GM23338 (cell line): ENCODE measurements around the gene CDC14A. TPM values are rescaled to one million over a fixed set of nuclear protein-coding genes. Genes with fewer than 3 reads are reported as not detected.

Experiments
- ATAC-seq: fragments of 200-7000 bp; cut with Tn5 transposase; 3 replicates; pipeline ENCODE4 v1.9.1; 2020
- DNase-seq: peaks from one replicate; pipeline ENCODE4 v3.0.0-alpha.2; 2015; ENCODE audit warnings: low spot score
- H2AFZ ChIP-seq: fragments of 200-600 bp; sonication (generic); 2 replicates; pipeline ENCODE4 v1.8.0; 2016; ENCODE audit warnings: antibody characterized with exemption, mild to moderate bottlenecking, moderate library complexity
- H3F3A ChIP-seq: fragments of 200-600 bp; sonication (generic); replicated peaks from 2 replicates; pipeline ENCODE4 v1.8.0; 2017; ENCODE audit warnings: antibody characterized with exemption, mixed run types, low read depth
- H3K27ac ChIP-seq: fragments of 200-600 bp; sonication (generic); 2 replicates; pipeline ENCODE4 v1.6.1; 2016; ENCODE audit warnings: low read depth
- H3K27me3 ChIP-seq: fragments of 200-600 bp; sonication (generic); 2 replicates; pipeline ENCODE4 v1.8.0; 2016; ENCODE audit warnings: mild to moderate bottlenecking, mixed run types, moderate library complexity; ENCODE audit not compliant: insufficient read depth
- H3K36me3 ChIP-seq: fragments of 200-600 bp; sonication (generic); 2 replicates; pipeline ENCODE4 v1.8.0; 2016; ENCODE audit warnings: mild to moderate bottlenecking; ENCODE audit not compliant: insufficient read depth
- H3K4me1 ChIP-seq: fragments of 200-600 bp; sonication (generic); 2 replicates; pipeline ENCODE4 v1.8.0; 2016; ENCODE audit warnings: mild to moderate bottlenecking, moderate library complexity; ENCODE audit not compliant: insufficient read depth
- H3K4me2 ChIP-seq: fragments of 200-600 bp; sonication (generic); 2 replicates; pipeline ENCODE4 v1.7.1; 2017; ENCODE audit warnings: mixed run types
- H3K4me3 ChIP-seq: fragments of 200-600 bp; sonication (generic); 2 replicates; pipeline ENCODE4 v1.6.1; 2016; ENCODE audit warnings: mixed run types
- H3K79me2 ChIP-seq: fragments of 200-600 bp; sonication (generic); replicated peaks from 2 replicates; pipeline ENCODE4 v1.8.0; 2017; ENCODE audit warnings: mild to moderate bottlenecking; ENCODE audit not compliant: insufficient read depth
- H3K9me2 ChIP-seq: fragments of 200-600 bp; sonication (generic); 2 replicates; pipeline ENCODE4 v1.8.0; 2017; ENCODE audit not compliant: insufficient read depth
- H4K20me1 ChIP-seq: fragments of 200-600 bp; sonication (generic); replicated peaks from 2 replicates; pipeline ENCODE4 v1.8.0; 2017; ENCODE audit warnings: mild to moderate bottlenecking; ENCODE audit not compliant: insufficient read depth
- H3K27ac Mint-ChIP-seq: 2 replicates; pipeline ENCODE4 v1.8.0; 2020; ENCODE audit warnings: inconsistent platforms, mild to moderate bottlenecking, moderate library complexity, mixed read lengths
- H3K27me3 Mint-ChIP-seq: 3 replicates; pipeline ENCODE4 v1.8.0; 2022; ENCODE audit warnings: low read depth, mild to moderate bottlenecking, moderate library complexity, mixed read lengths, inconsistent platforms; ENCODE audit not compliant: insufficient read depth, poor library complexity
- H3K36me3 Mint-ChIP-seq: 3 replicates; pipeline ENCODE4 v1.8.0; 2021; ENCODE audit warnings: low read depth, mild to moderate bottlenecking, inconsistent platforms, moderate library complexity, mixed read lengths
- H3K4me1 Mint-ChIP-seq: 3 replicates; pipeline ENCODE4 v1.8.0; 2020; ENCODE audit warnings: mild to moderate bottlenecking, inconsistent platforms, mixed read lengths
- H3K4me3 Mint-ChIP-seq: 3 replicates; pipeline ENCODE4 v1.8.0; 2021; ENCODE audit warnings: moderate library complexity, mild to moderate bottlenecking, inconsistent platforms, mixed read lengths
- H3K9me3 Mint-ChIP-seq: 3 replicates; pipeline ENCODE4 v1.8.0; 2020; ENCODE audit warnings: moderate library complexity, mild to moderate bottlenecking, inconsistent platforms, mixed read lengths
- CREB1 ChIP-seq: fragments of 250-450 bp; sonication (Bioruptor Pico); IDR thresholded peaks from 2 replicates; pipeline ENCODE4 v1.5.0; 2020; ENCODE audit warnings: low read depth, mild to moderate bottlenecking, moderate library complexity
- CTCF ChIP-seq, 2 experiments: fragments of 200-600 bp in 1 of 2; sonication (generic) in 1 of 2; conservative IDR thresholded peaks; 2 replicates each; pipeline versions ENCODE4 v1.5.1 to v1.6.1; 2016 to 2017; ENCODE audit warnings: antibody characterized with exemption in 2 of 2, low read depth in 2 of 2, mild to moderate bottlenecking in 2 of 2, moderate library complexity in 1 of 2
- EZH2 ChIP-seq: fragments of 200-600 bp; sonication (generic); IDR thresholded peaks from one replicate; pipeline ENCODE4 v1.8.0; 2017; ENCODE audit warnings: antibody characterized with exemption, mild to moderate bottlenecking, low read depth; ENCODE audit not compliant: unreplicated experiment
- EZH2phosphoT487 ChIP-seq: fragments of 200-600 bp; sonication (generic); IDR thresholded peaks from one replicate; pipeline ENCODE4 v1.8.1; 2018; ENCODE audit warnings: antibody characterized with exemption; ENCODE audit not compliant: unreplicated experiment
- JUNB ChIP-seq: IDR thresholded peaks from one replicate; pipeline ENCODE4 v1.6.1; 2016; ENCODE audit warnings: antibody characterized with exemption; ENCODE audit not compliant: unreplicated experiment
- NANOG ChIP-seq: IDR thresholded peaks from 2 replicates; pipeline ENCODE4 v1.6.1; 2016; ENCODE audit warnings: antibody characterized with exemption, borderline replicate concordance
- POLR2AphosphoS5 ChIP-seq: IDR thresholded peaks from 2 replicates; pipeline ENCODE4 v1.6.1; 2016; ENCODE audit warnings: antibody characterized with exemption, low read depth
- ZNF114 ChIP-seq: fragments of 250-450 bp; sonication (Bioruptor Pico); IDR thresholded peaks from 2 replicates; pipeline ENCODE4 v1.5.0; 2020; ENCODE audit warnings: mild to moderate bottlenecking, moderate library complexity
- ZNF331 ChIP-seq: fragments of 250-450 bp; sonication (Bioruptor Pico); IDR thresholded peaks from 2 replicates; pipeline ENCODE4 v1.5.0; 2020; ENCODE audit warnings: low read depth, mild to moderate bottlenecking, moderate library complexity
- ZNF462 ChIP-seq: fragments of 250-450 bp; sonication (Bioruptor Pico); IDR thresholded peaks from 2 replicates; pipeline ENCODE4 v1.5.0; 2020; ENCODE audit warnings: mild to moderate bottlenecking, moderate library complexity
- polyA plus RNA-seq: library from polyadenylated mRNA; unstranded; fragments of >200 nt; fragmentation: Nextera tagmentation; extraction: Ambion mirVana; gene quantifications from 2 replicates; pipeline ENCODE4 v1.2.1, GENCODE V29; 2016
- total RNA-seq: library from RNA; depleted of rRNA; stranded (reverse); fragments of >200 nt; shearing (Covaris generic); gene quantifications from 2 replicates; pipeline ENCODE4 v1.2.3, GENCODE V29; 2014

CDC14A gene
- total and polyA plus RNA-seq, 2 experiments from 2014 or later, result 11.1 to 20.8 TPM

GRCh38 chr1:100483230-100483629, 130.9 kb downstream of the CDC14A start:
- H3K4me1 Mint-ChIP-seq, result peaks cover 10% of the 10 kb centered on the region; the same call in 2 of the 3 replicates
- TF ChIP-seq POLR2AphosphoS5 (no peak), EZH2 (no peak), CREB1 (CRISPR knock-in tag) (no peak), ZNF462 (CRISPR knock-in tag) (no peak), EZH2phosphoT487 (no peak), NANOG (no peak), ZNF114 (CRISPR knock-in tag) (no peak), CTCF (conservative IDR thresholded peaks at IDR 0.05; ENCODE audit: low read depth in 2 of 2) (no peak), JUNB (no peak), ZNF331 (CRISPR knock-in tag) (no peak)

More at GRCh38 chr1:100483230-100483629, 130.9 kb downstream of the CDC14A start:
- Histone ChIP-seq H3K9me2 (no peaks in the 10 kb centered on the region), H3K4me2 (no peak overlapping the region), H3K79me2 (no peaks in the 10 kb centered on the region), H3K4me1 (peaks cover 5% of the 10 kb centered on the region), H3K27me3 (no peaks in the 10 kb centered on the region), H4K20me1 (0 out of 2 replicates have a peak, but pooled peaks cover 2% of the 10 kb centered on the region), H3K4me3 (no peak overlapping the region), H3K27ac (no peak overlapping the region), H2AFZ (no peak overlapping the region), H3K36me3 (no peaks in the 10 kb centered on the region), H3F3A (no peaks in the 10 kb centered on the region)
- H3K4me3 Mint-ChIP-seq, result no peak overlapping the region
- ATAC-seq (no peak), DNase-seq (no peak)
- H3K9me3 Mint-ChIP-seq, result no peaks in the 10 kb centered on the region
- H3K36me3 Mint-ChIP-seq, result peaks cover 6% of the 10 kb centered on the region
- H3K27me3 Mint-ChIP-seq, result no peaks in the 10 kb centered on the region
- H3K27ac Mint-ChIP-seq, result no peak overlapping the region; the same call in 1 of the 2 replicates
